Measurements from ENCODE around the gene USP1.

USP1 gene

DNA sequence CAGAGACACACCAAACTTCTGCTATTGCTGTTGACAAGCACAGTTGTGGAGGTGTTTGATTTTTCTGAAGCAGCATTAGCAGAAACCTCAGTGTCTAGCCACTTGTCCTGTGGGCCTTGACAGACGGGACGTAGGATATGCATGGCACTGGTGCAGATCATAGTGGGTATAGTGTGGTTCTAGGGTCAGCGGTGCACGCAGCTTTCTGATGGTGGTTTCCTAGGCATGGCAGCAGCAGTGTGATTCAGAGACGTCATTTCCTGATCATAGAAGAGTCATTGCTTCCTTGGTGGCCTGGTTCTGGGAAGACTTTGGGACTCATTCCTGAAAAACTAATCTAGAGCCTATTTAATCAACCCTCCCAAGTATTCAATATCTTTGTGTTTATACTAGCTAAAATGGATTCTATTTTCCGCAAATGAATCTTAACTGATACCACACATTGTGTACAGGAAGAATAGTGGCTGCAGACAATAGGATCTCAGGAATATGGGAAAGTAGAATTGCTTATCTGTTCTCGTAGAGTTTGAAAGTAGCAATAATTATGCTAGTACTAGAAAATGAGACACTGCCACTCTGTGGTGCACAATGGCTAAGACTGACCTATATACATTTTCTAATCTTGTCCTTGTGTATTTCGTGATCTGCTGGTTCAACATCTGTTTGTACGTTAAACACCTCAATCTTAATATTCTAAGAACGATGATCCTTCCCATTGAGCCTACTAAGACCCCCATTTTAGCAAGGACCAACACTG lies 2.8 kb upstream of the USP1 start:
- no peak for DNase-seq (ENCODE audit: low read depth, low spot score)
- TF ChIP-seq FOXP2 (optimal IDR thresholded peaks at IDR 0.05; ENCODE audit: control extremely low read depth, extremely low read length, insufficient read depth) = no peak
- no peak for TF ChIP-seq EZH2 (IDR thresholded peaks at IDR 0.05)
- no peak for TF ChIP-seq POLR2AphosphoS5 (IDR thresholded peaks at IDR 0.05; ENCODE audit: borderline replicate concordance, low read depth, low read length)
- Histone ChIP-seq H3K36me3 (ENCODE audit: insufficient read depth, low read length) (no peaks in the 10 kb centered on the region; the same call in 1 of the 2 replicates), H3K9ac (ENCODE audit: insufficient read length) (no peak overlapping the region), H3K4me3 (no peak overlapping the region), H3K9me3 (ENCODE audit: low read depth, low read length) (no peaks in the 10 kb centered on the region), H3K27ac (no peak overlapping the region)

DNA sequence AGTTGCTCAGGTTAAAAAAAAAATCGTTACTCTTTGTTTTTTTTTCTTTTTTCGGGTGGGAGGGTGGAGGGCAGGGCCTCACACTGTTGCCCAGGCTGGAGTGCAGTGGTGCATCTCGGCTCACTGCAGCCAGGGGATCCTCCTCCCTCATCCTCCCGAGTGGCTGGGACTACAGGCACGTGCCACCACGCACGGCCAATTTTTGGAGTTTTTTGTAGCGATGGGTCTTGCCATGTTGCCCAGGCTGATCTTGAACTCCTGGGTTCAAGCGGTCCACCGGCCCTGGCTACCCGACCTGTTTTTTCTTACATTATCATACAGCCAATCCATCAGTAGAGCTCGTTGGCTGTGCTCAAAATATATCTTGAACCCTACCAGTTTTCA lies 2.2 kb upstream of the USP1 start:
- Histone ChIP-seq H3K9me3 (ENCODE audit: low read depth, low read length) (no peaks in the 10 kb centered on the region), H3K27ac (no peak overlapping the region), H3K36me3 (ENCODE audit: insufficient read depth, low read length) (no peaks in the 10 kb centered on the region; the same call in 1 of the 2 replicates), H3K9ac (ENCODE audit: insufficient read length) (no peak overlapping the region), H3K4me3 (no peak overlapping the region)
- DNase-seq (ENCODE audit: low read depth, low spot score) = no peak
- TF ChIP-seq POLR2AphosphoS5 (IDR thresholded peaks at IDR 0.05; ENCODE audit: borderline replicate concordance, low read depth, low read length) (no peak; the same call in 1 of the 2 replicates), EZH2 (IDR thresholded peaks at IDR 0.05) (no peak), FOXP2 (optimal IDR thresholded peaks at IDR 0.05; ENCODE audit: control extremely low read depth, extremely low read length, insufficient read depth) (no peak)

- H3K9me3 ChIP-seq (ENCODE audit: low read depth, low read length) = no peaks in the 10 kb centered on the region
- TF ChIP-seq EZH2 (IDR thresholded peaks at IDR 0.05) (no peak), POLR2AphosphoS5 (IDR thresholded peaks at IDR 0.05; ENCODE audit: borderline replicate concordance, low read depth, low read length) (no peak; the same call in 1 of the 2 replicates), FOXP2 (optimal IDR thresholded peaks at IDR 0.05; ENCODE audit: control extremely low read depth, extremely low read length, insufficient read depth) (no peak)
- H3K27ac ChIP-seq = peak overlapping the region; percentile 97
- DNase-seq (ENCODE audit: low read depth, low spot score) = no peak
- peak overlapping the region; percentile 100 for H3K9ac ChIP-seq (ENCODE audit: insufficient read length)
- H3K36me3 ChIP-seq (ENCODE audit: insufficient read depth, low read length) = peaks cover 6% of the 10 kb centered on the region
- H3K4me3 ChIP-seq = peak overlapping the region; percentile 97
Observed at GRCh38 chr1:62435231-62436038, 1.4 kb upstream of the USP1 start.

- no peak for DNase-seq (ENCODE audit: low read depth, low spot score)
Observed at GRCh38 chr1:62436039-62436465, 797 bp upstream of the USP1 start.

DNA sequence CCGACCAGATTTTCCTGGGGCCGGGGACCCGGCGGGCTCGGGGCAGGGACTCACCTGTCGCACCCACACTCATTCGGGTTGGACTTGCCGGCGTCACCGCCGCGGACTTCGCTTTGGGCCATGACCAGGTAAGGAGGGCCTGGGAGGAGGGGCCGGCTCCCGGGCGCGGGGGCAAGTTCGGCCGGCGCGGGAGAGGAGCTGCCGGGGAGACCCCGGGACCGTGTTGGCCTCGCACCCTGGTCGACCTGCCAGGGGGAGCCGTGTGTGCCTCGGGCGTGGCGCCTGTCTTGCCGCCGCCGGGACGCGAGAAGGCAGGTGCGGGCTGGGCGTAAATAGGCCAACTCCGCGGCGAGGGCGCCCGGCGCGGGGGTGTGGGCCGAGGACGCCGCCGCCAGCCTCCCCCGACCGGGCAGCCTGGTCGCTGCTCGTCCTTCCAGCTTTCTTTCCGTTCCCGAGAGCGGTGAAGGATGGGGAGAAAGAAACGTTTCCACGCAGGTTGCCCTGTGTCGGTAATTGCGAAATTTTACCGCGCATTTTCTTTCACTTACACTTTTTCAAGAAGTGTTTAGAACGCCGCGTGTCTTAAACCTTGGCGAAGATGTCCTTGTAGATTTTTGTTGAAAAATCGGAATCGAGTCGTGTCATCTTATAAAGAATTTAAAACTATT lies 558 bp downstream of the USP1 start:
- peaks cover 26% of the 10 kb centered on the region for H3K36me3 ChIP-seq (ENCODE audit: insufficient read depth, low read length)
- H3K9ac ChIP-seq (ENCODE audit: insufficient read length) = peak overlapping the region; percentile 98
- no peaks in the 10 kb centered on the region for H3K9me3 ChIP-seq (ENCODE audit: low read depth, low read length)
- TF ChIP-seq POLR2AphosphoS5 (IDR thresholded peaks at IDR 0.05; ENCODE audit: borderline replicate concordance, low read depth, low read length) (no peak), FOXP2 (optimal IDR thresholded peaks at IDR 0.05; ENCODE audit: control extremely low read depth, extremely low read length, insufficient read depth) (no peak), EZH2 (IDR thresholded peaks at IDR 0.05) (no peak)
- H3K4me3 ChIP-seq = peak overlapping the region; percentile 90
- peak overlapping the region; percentile 100 for H3K27ac ChIP-seq
- DNase-seq (ENCODE audit: low read depth, low spot score) = no peak

More at GRCh38 chr1:62436039-62436465, 797 bp upstream of the USP1 start:
- Histone ChIP-seq H3K36me3 (ENCODE audit: insufficient read depth, low read length) (peaks cover 12% of the 10 kb centered on the region), H3K4me3 (peak overlapping the region; percentile 97), H3K9me3 (ENCODE audit: low read depth, low read length) (no peaks in the 10 kb centered on the region), H3K9ac (ENCODE audit: insufficient read length) (peak overlapping the region; percentile 100), H3K27ac (peak overlapping the region; percentile 97)
- TF ChIP-seq POLR2AphosphoS5 (IDR thresholded peaks at IDR 0.05; ENCODE audit: borderline replicate concordance, low read depth, low read length) = peak; percentile 96
- TF ChIP-seq EZH2 (IDR thresholded peaks at IDR 0.05) = no peak
- TF ChIP-seq FOXP2 (optimal IDR thresholded peaks at IDR 0.05; ENCODE audit: control extremely low read depth, extremely low read length, insufficient read depth) = peak; percentile 48

DNA sequence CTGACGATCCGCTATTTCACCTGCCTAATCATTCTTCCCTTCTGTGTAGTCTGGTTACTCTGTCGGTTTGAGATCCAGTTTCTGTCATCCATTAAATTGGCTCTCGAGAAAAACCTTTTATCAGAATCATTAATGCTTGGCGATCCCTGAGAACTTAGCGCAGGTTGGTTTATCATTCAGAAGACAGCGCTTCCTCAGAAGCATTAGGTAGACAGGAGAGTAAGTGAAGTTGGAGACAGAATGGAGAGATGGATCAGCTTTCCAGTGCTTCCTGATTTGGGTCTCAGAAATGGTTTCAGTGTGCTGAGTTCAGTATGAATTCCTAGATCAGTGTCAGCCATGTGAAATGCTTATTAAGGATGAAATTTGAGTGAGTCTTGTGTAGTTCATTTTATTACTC lies 1.3 kb downstream of the USP1 start:
- Histone ChIP-seq H3K36me3 (ENCODE audit: insufficient read depth, low read length) (peaks cover 34% of the 10 kb centered on the region), H3K27ac (no peak overlapping the region; the same call in 1 of the 2 replicates), H3K9ac (ENCODE audit: insufficient read length) (peak overlapping the region; percentile 98), H3K4me3 (peak overlapping the region; percentile 90), H3K9me3 (ENCODE audit: low read depth, low read length) (no peaks in the 10 kb centered on the region)
- no peak for DNase-seq (ENCODE audit: low read depth, low spot score)
- no peak for TF ChIP-seq EZH2 (IDR thresholded peaks at IDR 0.05)
- no peak for TF ChIP-seq FOXP2 (optimal IDR thresholded peaks at IDR 0.05; ENCODE audit: control extremely low read depth, extremely low read length, insufficient read depth)
- TF ChIP-seq POLR2AphosphoS5 (IDR thresholded peaks at IDR 0.05; ENCODE audit: borderline replicate concordance, low read depth, low read length) = no peak

DNA sequence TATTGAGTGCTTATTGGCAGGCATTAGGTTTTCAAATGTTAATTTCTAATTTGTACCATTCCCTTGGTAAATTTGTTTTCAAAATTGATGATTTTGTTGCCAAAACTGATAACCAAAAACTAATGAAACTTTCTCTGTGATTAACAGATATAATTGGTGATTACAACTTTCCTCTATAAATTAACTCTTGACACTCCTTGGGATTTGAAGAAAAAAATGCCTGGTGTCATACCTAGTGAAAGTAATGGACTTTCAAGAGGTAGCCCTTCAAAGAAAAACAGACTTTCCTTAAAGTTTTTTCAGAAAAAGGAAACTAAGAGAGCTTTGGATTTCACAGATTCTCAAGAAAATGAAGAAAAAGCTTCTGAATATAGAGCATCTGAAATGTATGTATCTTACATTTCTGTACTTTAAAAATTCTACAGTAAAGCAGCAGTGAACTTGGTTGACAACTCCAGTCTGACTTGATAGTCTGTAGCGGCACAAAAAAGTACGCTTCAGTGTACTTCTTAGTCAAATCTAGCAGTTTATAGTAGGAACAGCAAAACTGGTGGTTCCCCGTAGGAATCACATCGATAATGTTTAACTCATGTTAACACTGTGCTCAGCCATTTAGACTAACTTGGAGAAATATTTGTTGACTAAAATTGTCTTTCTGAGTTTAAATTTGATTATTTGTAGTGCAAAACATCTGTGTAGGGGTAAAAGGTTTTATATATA lies 3.0 kb downstream of the USP1 start:
- TF ChIP-seq FOXP2 (optimal IDR thresholded peaks at IDR 0.05; ENCODE audit: control extremely low read depth, extremely low read length, insufficient read depth) (no peak), EZH2 (IDR thresholded peaks at IDR 0.05) (no peak), POLR2AphosphoS5 (IDR thresholded peaks at IDR 0.05; ENCODE audit: borderline replicate concordance, low read depth, low read length) (no peak)
- 0 out of 2 replicates have a peak overlapping the region, but pooled peaks have one; percentile 12 for H3K27ac ChIP-seq
- peak overlapping the region; percentile 90 for H3K4me3 ChIP-seq
- H3K9ac ChIP-seq (ENCODE audit: insufficient read length) = peak overlapping the region; percentile 72
- H3K36me3 ChIP-seq (ENCODE audit: insufficient read depth, low read length) = peaks cover 50% of the 10 kb centered on the region
- DNase-seq (ENCODE audit: low read depth, low spot score) = no peak
- no peaks in the 10 kb centered on the region for H3K9me3 ChIP-seq (ENCODE audit: low read depth, low read length)

Data from SK-N-MC (cell line).